HepG2 (cell line): Measurements from ENCODE around the gene SART1. TPM values are rescaled to one million over a fixed set of nuclear protein-coding genes. Genes with fewer than 3 reads are reported as not detected.

ENCODE experiments used
- ATAC-seq: fragments of 200-7000 bp; cut with Tn5 transposase; 3 replicates; pipeline ENCODE4 v1.9.1; 2020; ENCODE audit warnings: mild to moderate bottlenecking, moderate library complexity
- BruUV-seq: library from RNA; stranded (reverse); fragments of 400-500 nt; replicated peaks from 2 replicates; lab custom pipeline; 2021; lab: Mats Ljungman, UMichigan
- CTCF ChIA-PET: fragments of 300-600 bp; formaldehyde crosslinking; extraction: SDS; loops from one replicate; lab custom pipeline; 2021; ENCODE audit warnings: low total read pairs, inconsistent platforms, low intra/inter-chr PET ratio; lab: Yijun Ruan, JAX
- POLR2A ChIA-PET: fragments of 350-600 bp; sonication (Branson Sonifier 250); formaldehyde crosslinking; loops from one replicate; lab custom pipeline; 2020; ENCODE audit warnings: antibody characterized with exemption, inconsistent platforms; lab: Yijun Ruan, JAX
- DNase-seq: peaks from one replicate; pipeline ENCODE4 v3.0.0-alpha.2; 2015; ENCODE audit warnings: low spot score
- FAIRE-seq: peaks from 3 replicates; lab custom pipeline; 2011; peaks lifted over from hg19 to GRCh38; lab: Jason Lieb, UNC
- H2AFZ ChIP-seq: one replicate; pipeline ENCODE4 v1.6.1; 2011; ENCODE audit warnings: low read length, inconsistent platforms
- H3K27ac ChIP-seq: fragments of 300-600 bp; 3 replicates; pipeline ENCODE4 v1.8.0; 2011; ENCODE audit warnings: mixed run types, mild to moderate bottlenecking, mixed read lengths, low read length, inconsistent platforms; ENCODE audit not compliant: insufficient read depth; ENCODE audit errors: extremely low read length
- H3K27me3 ChIP-seq, 2 experiments: fragments of 200-600 bp in 1 of 2; 2 replicates in 1 of 2; 3 replicates in 1 of 2; pipeline versions ENCODE4 v1.6.0 to v1.8.0; 2011; ENCODE audit warnings: low read length in 2 of 2, mild to moderate bottlenecking in 2 of 2, moderate library complexity in 2 of 2, inconsistent platforms in 1 of 2; ENCODE audit not compliant: insufficient read depth in 2 of 2, control insufficient read depth in 1 of 2
- H3K36me3 ChIP-seq, 2 experiments: fragments of 200-600 bp in 1 of 2; replicated peaks in 1 of 2; 2 replicates in 1 of 2; 3 replicates in 1 of 2; pipeline versions ENCODE4 v1.5.1 to v1.8.0; 2011; ENCODE audit warnings: low read length in 2 of 2, inconsistent platforms in 1 of 2; ENCODE audit not compliant: insufficient read depth in 2 of 2, control insufficient read depth in 1 of 2
- H3K4me1 ChIP-seq: 2 replicates; pipeline ENCODE4 v1.5.1; 2012; ENCODE audit warnings: low read length, inconsistent platforms; ENCODE audit not compliant: insufficient read depth
- H3K4me2 ChIP-seq: 2 replicates; pipeline ENCODE4 v1.6.0; 2011; ENCODE audit warnings: low read depth, low read length, inconsistent platforms
- H3K4me3 ChIP-seq, 3 experiments: fragments of 200-600 bp in 1 of 3; sonication (generic), shearing (Covaris generic) in 1 of 3; replicated peaks in 1 of 3; 2 replicates each; pipeline ENCODE4 v1.5.1; 2011 to 2016; ENCODE audit warnings: low read length in 3 of 3, inconsistent platforms in 2 of 3, low read depth in 2 of 3, mild to moderate bottlenecking in 2 of 3, control low read depth in 1 of 3, mixed read lengths in 1 of 3; ENCODE audit not compliant: insufficient read depth in 1 of 3
- H3K79me2 ChIP-seq: one replicate; pipeline ENCODE4 v1.6.1; 2011; ENCODE audit warnings: low read length, inconsistent platforms; ENCODE audit not compliant: insufficient read depth
- H3K9ac ChIP-seq: 2 replicates; pipeline ENCODE4 v1.6.0; 2011; ENCODE audit warnings: mild to moderate bottlenecking, low read depth, low read length, inconsistent platforms; ENCODE audit not compliant: insufficient read depth
- H3K9me3 ChIP-seq: 2 replicates; pipeline ENCODE4 v1.5.1; 2012; ENCODE audit warnings: mild to moderate bottlenecking, low read length
- H4K20me1 ChIP-seq: 2 replicates; pipeline ENCODE4 v1.6.0; 2011; ENCODE audit warnings: inconsistent platforms, mild to moderate bottlenecking, low read length, moderate library complexity; ENCODE audit not compliant: insufficient read depth
- AFF4 ChIP-seq: sonication (generic); formaldehyde crosslinking; IDR thresholded peaks from 2 replicates; pipeline ENCODE4 v1.4.0; 2020; ENCODE audit warnings: missing genetic modification reagents
- CREM ChIP-seq, 2 experiments: sonication (generic) in 1 of 2; formaldehyde crosslinking in 1 of 2; IDR thresholded peaks; 2 replicates each; pipeline versions ENCODE4 v1.4.0 to v1.6.1; 2016 to 2020; ENCODE audit warnings: antibody characterized with exemption in 1 of 2, mild to moderate bottlenecking in 1 of 2, missing genetic modification reagents in 1 of 2
- ETV6 ChIP-seq: sonication (generic); formaldehyde crosslinking; conservative IDR thresholded peaks from 2 replicates; pipeline ENCODE4 v1.4.0; 2020; ENCODE audit warnings: missing genetic modification reagents
- HMGXB4 ChIP-seq, 2 experiments: sonication (generic) in 1 of 2; formaldehyde crosslinking in 1 of 2; IDR thresholded peaks; 2 replicates each; pipeline versions ENCODE4 v1.4.0 to v1.6.1; 2018 to 2020; ENCODE audit warnings: missing genetic modification reagents in 2 of 2, borderline replicate concordance in 1 of 2, low read depth in 1 of 2, mild to moderate bottlenecking in 1 of 2, missing biosample characterization in 1 of 2
- HOXA7 ChIP-seq: sonication (generic); formaldehyde crosslinking; IDR thresholded peaks from 2 replicates; pipeline ENCODE4 v1.8.1; 2022; ENCODE audit warnings: mild to moderate bottlenecking, missing genetic modification reagents, moderate library complexity
- JUN ChIP-seq: sonication (generic); formaldehyde crosslinking; IDR thresholded peaks from 2 replicates; pipeline ENCODE4 v1.4.0; 2020; ENCODE audit warnings: mild to moderate bottlenecking, missing genetic modification reagents
- POLR2A ChIP-seq, 2 experiments: IDR thresholded peaks; 2 replicates each; pipeline ENCODE4 v1.6.1; 2011; ENCODE audit warnings: low read depth in 2 of 2, low read length in 2 of 2, mild to moderate bottlenecking in 1 of 2, moderate library complexity in 1 of 2; ENCODE audit not compliant: insufficient read depth in 1 of 2
- RCOR2 ChIP-seq: IDR thresholded peaks from 2 replicates; pipeline ENCODE4 v1.6.1; 2016; ENCODE audit warnings: missing biosample characterization, missing genetic modification reagents
- ZFY ChIP-seq: sonication (generic); formaldehyde crosslinking; IDR thresholded peaks from 2 replicates; pipeline ENCODE4 v1.4.0; 2020; ENCODE audit warnings: missing genetic modification reagents
- ZNF263 ChIP-seq: sonication (generic); formaldehyde crosslinking; IDR thresholded peaks from 2 replicates; pipeline ENCODE4 v1.4.0; 2020; ENCODE audit warnings: missing genetic modification reagents
- ZNF562 ChIP-seq: sonication (generic); formaldehyde crosslinking; IDR thresholded peaks from 2 replicates; pipeline ENCODE4 v1.8.0; 2022; ENCODE audit warnings: missing genetic modification reagents, borderline replicate concordance
- ZNF781 ChIP-seq: sonication (generic); formaldehyde crosslinking; IDR thresholded peaks from 2 replicates; pipeline ENCODE4 v1.5.1; 2020; ENCODE audit warnings: borderline replicate concordance, mild to moderate bottlenecking, missing genetic modification reagents; ENCODE audit errors: not compliant biosample characterization
- ZSCAN20 ChIP-seq: sonication (generic); formaldehyde crosslinking; IDR thresholded peaks from 2 replicates; pipeline ENCODE4 v1.4.0; 2020; ENCODE audit warnings: missing genetic modification reagents, mild to moderate bottlenecking, borderline replicate concordance
- WGBS: methylation state at CpG from one replicate; pipeline ENCODE4 v1.1.6; 2017; ENCODE audit warnings: low lambda C conversion rate; 5-methylcytosine and 5-hydroxymethylcytosine counted together
- in situ Hi-C: cut with HindIII; loops from 2 replicates; pipeline ENCODE4 v1.10.0; 2017; ENCODE audit warnings: low pct_unique_long_range_greater_than_20kb; ENCODE audit not compliant: extremely low pct_ligation_motif_present
- intact Hi-C: fragments of 100-400 bp; cut with micrococcal nuclease; formaldehyde crosslinking; loops from one replicate; pipeline ENCODE4 v1.10.0; 2022; ENCODE audit not compliant: unreplicated experiment
- polyA plus RNA-seq, 8 experiments: library from polyadenylated mRNA; depleted of rRNA in 3 of 8; stranded (reverse) in 7 of 8; unstranded in 1 of 8; fragments of >200 nt; fragmentation: Illumina TruSeq in 4 of 8; extraction: Trizol in 4 of 8; gene quantifications; 2 replicates each; pipeline versions ENCODE4 v1.2.1 to v1.2.3, GENCODE V29; 2011 to 2016; ENCODE audit warnings: low read depth in 4 of 8, missing spikeins in 1 of 8, mixed read lengths in 1 of 8; ENCODE audit not compliant: insufficient read depth in 1 of 8
- total RNA-seq, 5 experiments: library from RNA; depleted of rRNA; stranded (reverse); fragments of >200 nt; fragmentation: Illumina TruSeq; extraction: Trizol; gene quantifications; 2 replicates each; pipeline ENCODE4 v1.2.3, GENCODE V29; 2016; ENCODE audit warnings: low read depth in 1 of 5
- TF ChIP-seq, protein P1 (sequence below): sonication (generic); formaldehyde crosslinking; IDR thresholded peaks from 2 replicates; pipeline ENCODE4 v1.5.0; 2020; ENCODE audit warnings: missing genetic modification reagents, mild to moderate bottlenecking, borderline replicate concordance

The SART1 gene
- total and polyA plus RNA-seq, 2 of the 13 experiments (the other 11 are each of a cell fraction or from before 2014, with no cell fraction given): 11.3 to 22.5 TPM

DNA sequence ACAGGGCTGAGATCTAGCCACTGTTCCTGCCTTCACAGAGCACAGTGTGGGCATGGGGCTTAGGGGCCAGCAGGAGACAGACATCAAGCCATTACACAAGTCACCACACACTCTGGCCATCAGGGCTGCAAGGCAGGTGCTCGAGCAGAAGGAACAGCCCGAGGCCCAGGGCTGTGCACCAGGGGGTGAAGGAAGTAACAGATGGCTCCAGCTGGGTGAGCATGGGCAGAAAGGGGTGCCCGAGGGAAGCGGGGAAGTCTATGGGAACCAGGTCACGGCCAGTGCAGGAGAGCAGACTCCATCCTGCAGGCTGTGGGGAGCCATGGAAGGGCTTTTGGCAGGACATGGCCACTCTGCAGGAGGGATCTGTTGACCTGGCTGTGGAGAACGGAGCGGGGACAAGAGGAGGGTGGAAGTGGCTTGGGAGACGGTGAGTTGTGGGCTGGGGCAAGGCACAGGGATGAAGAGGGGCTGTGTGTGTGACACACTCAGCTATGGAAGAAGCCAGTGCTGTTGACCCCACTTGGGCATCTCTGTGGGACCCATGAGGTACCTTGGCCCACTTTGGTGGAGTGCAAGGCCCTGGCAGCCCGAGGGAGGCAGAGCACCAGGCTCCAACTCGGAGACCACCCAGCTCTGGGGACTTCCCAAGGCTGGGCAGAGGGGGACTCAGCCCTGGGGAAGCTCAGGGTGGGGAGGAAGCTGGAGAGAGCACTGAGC, 46.3 kb upstream of the SART1 start (continued):
- TF ChIP-seq HMGXB4 (CRISPR knock-in tag; IDR thresholded peaks at IDR 0.05; ENCODE audit: borderline replicate concordance in 1 of 2, low read depth in 1 of 2) (peak in 1 of 2 experiments; percentile 27; a peak in 1 of 4 replicates), POLR2A (IDR thresholded peaks at IDR 0.05; ENCODE audit: insufficient read depth in 1 of 2, low read depth in 2 of 2, low read length in 2 of 2) (0 out of 4 replicates have a peak, but pooled peaks of 1 of the 2 experiments have one; percentile 8), ZNF263 (0 out of 2 replicates have a peak, but pooled peaks have one; percentile 33), ZFY (peak; percentile 11; the same call in 1 of the 2 replicates), ZNF562 (CRISPR knock-in tag) (no peak)
- TF ChIP-seq, protein P1, sequence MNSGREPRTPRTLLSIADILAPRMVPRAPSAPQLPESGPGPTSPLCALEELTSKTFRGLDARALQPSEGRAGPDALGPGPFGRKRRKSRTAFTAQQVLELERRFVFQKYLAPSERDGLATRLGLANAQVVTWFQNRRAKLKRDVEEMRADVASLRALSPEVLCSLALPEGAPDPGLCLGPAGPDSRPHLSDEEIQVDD: 0 out of 2 replicates have a peak, but pooled peaks have one; percentile 22

DNA sequence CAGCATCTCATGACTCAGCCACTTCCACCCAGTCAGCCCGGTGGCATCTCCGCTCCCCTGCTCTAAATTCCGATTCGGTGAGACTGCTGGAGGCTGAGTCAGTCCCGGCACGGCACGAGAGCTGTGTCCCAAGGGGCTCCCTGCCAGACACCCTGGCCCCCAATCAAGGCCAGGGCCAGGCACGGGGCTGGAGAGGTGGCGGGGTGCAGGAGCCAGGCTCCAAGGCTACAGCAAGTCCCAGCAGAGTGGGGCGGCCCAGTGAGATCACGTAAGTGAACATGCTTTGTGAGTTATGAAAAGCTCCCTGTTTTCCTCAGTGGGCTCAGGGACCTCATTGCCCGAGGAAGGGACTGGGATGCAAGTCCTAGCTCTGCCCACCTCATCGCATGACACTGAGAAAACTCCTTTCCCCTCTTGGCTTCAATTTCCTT, 45.7 kb upstream of the SART1 start:
- Histone ChIP-seq H3K9me3 (no peaks in the 10 kb centered on the region), H3K27me3 (peaks cover 0 to 2% of the 10 kb centered on the region in 2 experiments; a peak in 1 of 5 replicates), H2AFZ (no peak overlapping the region), H4K20me1 (no peaks in the 10 kb centered on the region), H3K36me3 (no peaks in the 10 kb centered on the region; a peak in 1 of 5 replicates), H3K4me1 (peaks cover 66% of the 10 kb centered on the region), H3K9ac (no peak overlapping the region; the same call in 1 of the 2 replicates), H3K4me2 (peak overlapping the region; percentile 73), H3K79me2 (peaks cover 11% of the 10 kb centered on the region), H3K27ac (no peak overlapping the region), H3K4me3 (peak overlapping the region in 1 of 3 experiments; percentile 48; a peak in 1 of 6 replicates)
- WGBS: 9% methylated on average over 11 of the region's 13 CpGs
- in situ Hi-C loops (no loop called here), intact Hi-C loops (no loop called here)
- CTCF ChIA-PET: no interaction called here
- POLR2A ChIA-PET: interaction anchor here (1.0 to 5.0 kb wide), 6 partner anchors 13 to 57 kb away, joined by 3 to 59 read pairs (median 10); partner anchors contain the start of genes CCDC85B, FIBP, FOSL1 and MUS81
- FAIRE-seq (no peak), DNase-seq (peak; percentile 74), ATAC-seq (peak; percentile 34)
- no TSS peak for BruUV-seq
- TF ChIP-seq RCOR2 (no peak), ZFY (peak; percentile 6; the same call in 1 of the 2 replicates), JUN (CRISPR knock-in tag) (0 out of 2 replicates have a peak, but pooled peaks have one; percentile 50), AFF4 (CRISPR knock-in tag) (no peak), ETV6 (no peak), HOXA7 (no peak), CREM (IDR thresholded peaks at IDR 0.05) (no peak), CREM (CRISPR knock-in tag; IDR thresholded peaks at IDR 0.05) (no peak), ZNF781 (CRISPR knock-in tag) (no peak), ZSCAN20 (CRISPR knock-in tag) (no peak)
